NCI-H128 (cell line): ENCODE data around the gene NAV3.

Source experiments
- DNase-seq: peaks from one replicate; lab custom pipeline; 2025; ENCODE audit not compliant: unreplicated experiment; lab: John Stamatoyannopoulos, UW

The NAV3 gene

GRCh38 chr12:77841521-77841920 lies 10.8 kb downstream of the NAV3 start:
- DNase-seq: no peak

GRCh38 chr12:77842430-77842829 lies 11.7 kb downstream of the NAV3 start:
- no peak for DNase-seq

- no peak for DNase-seq
Measured at GRCh38 chr12:77845831-77846230, 15.1 kb downstream of the NAV3 start.

GRCh38 chr12:77847060-77847541 lies 16.4 kb downstream of the NAV3 start:
- DNase-seq: no peak

GRCh38 chr12:77847680-77848431 lies 17.2 kb downstream of the NAV3 start:
- DNase-seq: no peak

- no peak for DNase-seq
Measured at GRCh38 chr12:77850129-77850528, 19.4 kb downstream of the NAV3 start.

GRCh38 chr12:77850698-77851097 lies 20.0 kb downstream of the NAV3 start:
- no peak for DNase-seq

- no peak for DNase-seq
Measured at GRCh38 chr12:77855548-77855947, 24.9 kb downstream of the NAV3 start.

- DNase-seq: no peak
Measured at GRCh38 chr12:77861317-77861716, 30.6 kb downstream of the NAV3 start.

GRCh38 chr12:77865178-77865577 lies 34.5 kb downstream of the NAV3 start:
- no peak for DNase-seq

GRCh38 chr12:77878901-77879300 lies 48.2 kb downstream of the NAV3 start:
- no peak for DNase-seq

GRCh38 chr12:77882709-77883108 lies 52.0 kb downstream of the NAV3 start:
- no peak for DNase-seq

- DNase-seq: no peak
Measured at GRCh38 chr12:77888611-77889010, 57.9 kb downstream of the NAV3 start.

- DNase-seq: no peak
Measured at GRCh38 chr12:77891518-77892147, 60.9 kb downstream of the NAV3 start.

GRCh38 chr12:77893918-77894317 lies 63.2 kb downstream of the NAV3 start:
- DNase-seq: no peak

- no peak for DNase-seq
Measured at GRCh38 chr12:77894556-77894955, 63.9 kb downstream of the NAV3 start.

- no peak for DNase-seq
Measured at GRCh38 chr12:77895699-77896098, 65.0 kb downstream of the NAV3 start.

GRCh38 chr12:77907936-77908335 lies 77.2 kb downstream of the NAV3 start:
- DNase-seq: no peak

- no peak for DNase-seq
Measured at GRCh38 chr12:77914081-77914488, 83.4 kb downstream of the NAV3 start.

- DNase-seq: no peak
Measured at GRCh38 chr12:77915071-77915600, 84.4 kb downstream of the NAV3 start.

- no peak for DNase-seq
Measured at GRCh38 chr12:77916276-77916675, 85.6 kb downstream of the NAV3 start.

- no peak for DNase-seq
Measured at GRCh38 chr12:77918046-77918445, 87.4 kb downstream of the NAV3 start.
